ENCODE data around the gene MYO1B.

The MYO1B gene

DNA sequence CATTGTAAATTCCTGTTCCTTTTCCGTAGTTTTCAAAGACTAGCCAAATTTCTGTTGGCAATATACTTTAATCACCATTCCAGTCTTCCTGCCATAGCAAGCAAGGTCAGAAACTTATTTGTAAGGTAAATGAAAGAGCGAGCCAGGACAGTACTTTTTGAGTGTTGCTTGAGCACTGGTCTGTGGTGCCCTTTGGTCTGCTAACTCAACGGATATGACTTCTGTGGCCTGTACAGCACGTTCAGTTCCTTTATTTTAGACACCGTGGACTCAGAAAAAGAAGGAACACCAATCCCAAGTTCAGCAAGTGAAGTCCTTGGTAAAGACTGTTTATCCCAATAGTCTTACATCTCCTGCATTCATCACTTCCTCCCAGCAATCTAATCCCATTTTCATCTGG lies 166.3 kb downstream of the MYO1B start:
- DNase-seq (ENCODE audit: low read depth): no peak

DNA sequence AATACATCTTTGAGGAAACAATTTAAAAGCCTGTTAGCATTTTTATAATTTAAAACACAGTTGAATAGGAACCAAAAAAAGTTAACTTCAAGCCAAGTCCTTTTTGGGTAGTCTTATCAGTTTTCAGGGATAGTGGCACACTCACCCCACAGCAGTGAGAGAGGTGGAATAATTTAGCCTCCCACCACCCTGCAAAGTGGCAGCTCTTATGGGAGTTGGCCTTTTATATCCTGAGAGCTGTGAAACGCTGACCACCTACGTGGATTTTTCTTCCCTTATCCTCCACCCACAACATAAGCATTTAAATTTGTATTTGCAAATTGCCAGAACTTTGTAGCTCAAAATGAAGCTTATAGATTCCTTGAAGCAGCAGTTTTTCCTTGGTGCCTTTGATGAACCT lies 167.1 kb downstream of the MYO1B start:
- no peak overlapping the region for H3K4me3 ChIP-seq (ENCODE audit: low read length)
- TF ChIP-seq, protein P1, sequence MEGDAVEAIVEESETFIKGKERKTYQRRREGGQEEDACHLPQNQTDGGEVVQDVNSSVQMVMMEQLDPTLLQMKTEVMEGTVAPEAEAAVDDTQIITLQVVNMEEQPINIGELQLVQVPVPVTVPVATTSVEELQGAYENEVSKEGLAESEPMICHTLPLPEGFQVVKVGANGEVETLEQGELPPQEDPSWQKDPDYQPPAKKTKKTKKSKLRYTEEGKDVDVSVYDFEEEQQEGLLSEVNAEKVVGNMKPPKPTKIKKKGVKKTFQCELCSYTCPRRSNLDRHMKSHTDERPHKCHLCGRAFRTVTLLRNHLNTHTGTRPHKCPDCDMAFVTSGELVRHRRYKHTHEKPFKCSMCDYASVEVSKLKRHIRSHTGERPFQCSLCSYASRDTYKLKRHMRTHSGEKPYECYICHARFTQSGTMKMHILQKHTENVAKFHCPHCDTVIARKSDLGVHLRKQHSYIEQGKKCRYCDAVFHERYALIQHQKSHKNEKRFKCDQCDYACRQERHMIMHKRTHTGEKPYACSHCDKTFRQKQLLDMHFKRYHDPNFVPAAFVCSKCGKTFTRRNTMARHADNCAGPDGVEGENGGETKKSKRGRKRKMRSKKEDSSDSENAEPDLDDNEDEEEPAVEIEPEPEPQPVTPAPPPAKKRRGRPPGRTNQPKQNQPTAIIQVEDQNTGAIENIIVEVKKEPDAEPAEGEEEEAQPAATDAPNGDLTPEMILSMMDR (conservative IDR thresholded peaks at IDR 0.05; ENCODE audit: low read depth, low read length): no peak
- no peak for DNase-seq (ENCODE audit: low read depth)

More for the DNA sequence above, 166.3 kb downstream of the MYO1B start:
- H3K4me3 ChIP-seq (ENCODE audit: low read length): no peak overlapping the region
- TF ChIP-seq, protein P1 (conservative IDR thresholded peaks at IDR 0.05; ENCODE audit: low read depth, low read length): no peak

GRCh38 chr2:191415101-191415500 lies 169.9 kb downstream of the MYO1B start:
- TF ChIP-seq, protein P1 (conservative IDR thresholded peaks at IDR 0.05; ENCODE audit: low read depth, low read length): no peak
- no peak overlapping the region for H3K4me3 ChIP-seq (ENCODE audit: low read length)
- no peak for DNase-seq (ENCODE audit: low read depth)

DNA sequence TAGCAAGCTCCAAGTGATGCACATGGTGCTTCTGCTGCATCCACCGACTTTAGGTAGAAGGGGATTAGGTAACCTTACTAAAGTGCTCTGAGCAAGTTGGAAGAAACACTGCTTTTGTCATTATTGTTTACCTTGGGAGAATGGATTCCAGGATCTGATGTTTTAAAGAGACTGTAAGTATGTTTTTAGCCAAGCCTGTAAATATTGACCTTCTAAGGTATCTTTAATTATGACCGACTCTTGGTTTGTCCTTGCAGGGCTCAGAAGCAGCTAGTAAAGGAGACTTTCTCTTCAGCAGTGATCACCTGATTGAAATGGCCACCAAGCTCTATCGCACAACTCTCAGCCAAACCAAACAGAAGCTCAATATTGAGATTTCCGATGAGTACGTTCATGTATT lies 170.7 kb downstream of the MYO1B start:
- TF ChIP-seq, protein P1 (conservative IDR thresholded peaks at IDR 0.05; ENCODE audit: low read depth, low read length): no peak
- no peak for DNase-seq (ENCODE audit: low read depth)
- H3K4me3 ChIP-seq (ENCODE audit: low read length): no peak overlapping the region

DNA sequence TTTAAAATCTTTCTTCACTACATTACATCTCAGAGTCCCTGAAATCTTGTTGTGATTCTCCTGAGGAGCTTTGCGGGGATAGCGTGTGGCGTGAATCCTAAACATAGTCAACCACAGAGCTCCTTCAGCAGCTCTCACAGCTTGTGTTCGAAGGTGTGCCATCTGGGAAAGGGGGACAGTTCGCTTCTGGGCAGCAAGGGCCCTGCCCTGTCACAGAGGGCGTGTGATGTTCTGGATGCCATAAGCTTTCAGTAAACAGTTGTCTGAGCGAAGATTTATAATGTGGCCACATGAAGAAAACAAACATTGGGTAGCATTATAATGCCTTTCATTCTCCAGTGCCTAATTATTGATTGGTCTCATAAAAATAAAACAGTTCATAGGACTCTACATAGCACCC lies 172.5 kb downstream of the MYO1B start:
- no peak for DNase-seq (ENCODE audit: low read depth)
- TF ChIP-seq, protein P1 (conservative IDR thresholded peaks at IDR 0.05; ENCODE audit: low read depth, low read length): no peak
- H3K4me3 ChIP-seq (ENCODE audit: low read length): no peak overlapping the region

GRCh38 chr2:191421950-191422349 lies 176.7 kb downstream of the MYO1B start:
- DNase-seq (ENCODE audit: low read depth): no peak
- TF ChIP-seq, protein P1 (conservative IDR thresholded peaks at IDR 0.05; ENCODE audit: low read depth, low read length): no peak

GRCh38 chr2:191427031-191427430 lies 181.8 kb downstream of the MYO1B start:
- DNase-seq (ENCODE audit: low read depth): no peak
- H3K4me3 ChIP-seq (ENCODE audit: low read length): no peak overlapping the region
- TF ChIP-seq, protein P1 (conservative IDR thresholded peaks at IDR 0.05; ENCODE audit: low read depth, low read length): no peak

More at GRCh38 chr2:191421950-191422349, 176.7 kb downstream of the MYO1B start:
- H3K4me3 ChIP-seq (ENCODE audit: low read length): no peak overlapping the region
